ENCODE data around the gene ECD. TPM values are rescaled to one million over a fixed set of nuclear protein-coding genes. Genes with fewer than 3 reads are reported as not detected.
"Not testable (repeated sequence)": the region's sequence is repeated elsewhere in the genome, so short reads cannot be mapped to it uniquely, and the experiment has no call there.

The ECD gene
- total RNA-seq, 1 donor from 2014 or later = 23.5 TPM

DNA sequence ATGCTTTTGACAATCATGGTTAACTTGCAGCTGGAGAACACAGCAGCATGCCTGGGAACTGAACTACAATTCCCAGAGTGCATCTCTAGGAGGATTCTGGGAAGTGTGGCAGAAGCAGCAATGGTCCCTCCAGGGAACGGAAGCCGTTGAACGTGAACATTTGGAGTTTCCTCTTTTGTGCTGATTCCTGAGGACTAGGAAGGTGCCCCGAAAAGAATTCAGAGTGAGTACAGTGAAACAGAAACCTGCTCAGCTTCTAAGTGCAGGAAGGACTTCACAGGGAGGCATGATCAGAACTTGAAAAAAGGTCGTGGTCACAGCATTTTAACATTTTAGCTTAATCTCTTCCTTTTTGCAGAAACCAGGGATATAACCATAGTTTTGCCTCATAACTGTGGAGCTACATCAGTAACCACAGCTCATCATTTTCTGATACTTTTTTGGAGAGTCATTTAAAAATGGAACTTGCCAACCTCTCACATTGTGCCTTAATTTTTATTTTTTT is 57.4 kb downstream of the ECD start, which contains the start of gene NUDT13:
NUDT13 (plus strand) TSS at position 111 of the 505 bp plus-strand sequence. CDS start 3,911 bp downstream, outside the sequence.
- H3K27ac ChIP-seq (ENCODE audit: low read depth, low read length) = peak within 1 kb of the TSS; percentile 88
- no peaks in the 10 kb centered on the region for H3K9me3 ChIP-seq (ENCODE audit: control insufficient read depth in 3 of 3, low read length in 3 of 3)
- H3K27me3 ChIP-seq (ENCODE audit: control insufficient read depth in 3 of 3, insufficient read depth in 3 of 3, low read length in 3 of 3) = no peaks in the 10 kb centered on the region
- peaks cover 0 to 6% (median 0%) of the 10 kb centered on the region in 3 donors for H3K36me3 ChIP-seq (ENCODE audit: control insufficient read depth in 3 of 3, insufficient read depth in 3 of 3, low read length in 3 of 3)
- H3K4me3 ChIP-seq (ENCODE audit: low read length in 3 of 3) = peak within 1 kb of the TSS; percentile 71 to 97 (median 84)
- peaks cover 0 to 3% (median 2%) of the 10 kb centered on the region in 3 donors for H3K4me1 ChIP-seq (ENCODE audit: control insufficient read depth in 3 of 3, insufficient read depth in 3 of 3, low read length in 3 of 3)
- H3K9ac ChIP-seq (ENCODE audit: low read depth in 1 of 3, low read length in 3 of 3) = peak within 1 kb of the TSS; percentile 80 to 86 (median 83)

DNA sequence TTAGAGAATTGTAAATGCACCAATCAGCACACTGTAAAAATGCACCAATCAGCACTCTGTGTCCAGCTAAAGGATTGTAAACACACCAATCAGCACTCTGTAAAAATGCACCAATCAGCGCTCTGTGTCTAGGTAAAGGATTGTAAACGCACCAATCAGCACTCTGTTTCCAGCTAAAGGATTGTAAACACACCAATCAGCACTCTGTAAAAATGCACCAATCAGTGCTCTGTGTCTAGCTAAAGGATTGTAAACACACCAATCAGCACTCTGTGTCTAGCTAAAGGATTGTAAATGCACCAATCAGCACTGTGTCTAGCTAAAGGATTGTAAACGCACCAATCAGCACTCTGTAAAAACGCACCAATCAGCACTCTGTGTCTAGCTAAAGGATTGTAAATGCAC is 58.6 kb downstream of the ECD start:
- not testable (repeated sequence) for H3K36me3 ChIP-seq (ENCODE audit: control insufficient read depth in 3 of 3, insufficient read depth in 3 of 3, low read length in 3 of 3); H3K4me1 ChIP-seq (ENCODE audit: control insufficient read depth in 3 of 3, insufficient read depth in 3 of 3, low read length in 3 of 3); H3K27ac ChIP-seq (ENCODE audit: low read depth, low read length); H3K27me3 ChIP-seq (ENCODE audit: control insufficient read depth in 3 of 3, insufficient read depth in 3 of 3, low read length in 3 of 3); H3K9me3 ChIP-seq (ENCODE audit: control insufficient read depth in 3 of 3, low read length in 3 of 3); H3K4me3 ChIP-seq (ENCODE audit: low read length in 3 of 3); H3K9ac ChIP-seq (ENCODE audit: low read depth in 1 of 3, low read length in 3 of 3)

DNA sequence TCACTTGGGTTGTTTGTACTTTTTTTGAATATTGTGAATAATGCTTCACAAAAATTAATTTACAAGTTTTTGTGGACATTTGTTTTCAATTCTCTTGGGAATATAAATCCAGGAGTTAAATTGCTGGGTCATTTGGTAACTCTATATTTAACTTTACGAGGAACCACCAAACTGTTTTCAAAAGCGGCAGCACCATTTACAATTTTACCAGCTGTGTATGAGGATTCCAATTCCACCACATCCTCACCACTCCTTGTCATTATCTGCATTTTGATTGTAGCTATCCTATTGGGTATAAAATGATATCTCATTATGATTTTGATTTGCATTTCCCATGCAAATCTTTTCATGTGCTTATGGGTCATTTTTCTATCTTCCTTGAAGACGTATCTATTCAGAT is 61.5 kb downstream of the ECD start:
- no peaks in the 10 kb centered on the region for H3K9me3 ChIP-seq (ENCODE audit: control insufficient read depth in 3 of 3, low read length in 3 of 3)
- H3K36me3 ChIP-seq (ENCODE audit: control insufficient read depth in 3 of 3, insufficient read depth in 3 of 3, low read length in 3 of 3) = peaks cover 0 to 6% (median 0%) of the 10 kb centered on the region in 3 donors
- no peak overlapping the region for H3K27ac ChIP-seq (ENCODE audit: low read depth, low read length)
- H3K4me3 ChIP-seq (ENCODE audit: low read length in 3 of 3) = no peak overlapping the region
- H3K27me3 ChIP-seq (ENCODE audit: control insufficient read depth in 3 of 3, insufficient read depth in 3 of 3, low read length in 3 of 3) = no peaks in the 10 kb centered on the region
- no peak overlapping the region for H3K9ac ChIP-seq (ENCODE audit: low read depth in 1 of 3, low read length in 3 of 3)
- H3K4me1 ChIP-seq (ENCODE audit: control insufficient read depth in 3 of 3, insufficient read depth in 3 of 3, low read length in 3 of 3) = no peaks in the 10 kb centered on the region

DNA sequence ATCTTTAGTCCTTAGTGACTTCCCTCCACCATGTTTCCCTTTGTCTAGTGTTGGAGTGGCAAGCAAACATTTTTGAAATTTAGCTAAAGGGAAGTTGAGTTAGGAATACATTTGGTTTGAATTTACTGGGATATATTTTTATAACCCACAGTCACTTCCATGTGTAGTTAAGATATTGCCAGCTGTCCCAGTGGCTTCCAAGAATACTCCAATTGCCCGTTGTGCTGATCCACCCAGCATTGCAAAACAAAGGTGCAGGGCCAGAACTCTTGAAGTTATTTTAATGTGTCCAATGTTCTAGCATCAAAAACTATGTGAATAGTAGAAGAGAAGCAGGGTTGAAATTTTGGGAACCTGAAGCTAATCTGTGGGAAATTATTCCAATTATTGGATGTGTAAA is 68.7 kb downstream of the ECD start:
- peaks cover 8 to 24% (median 21%) of the 10 kb centered on the region in 3 donors for H3K4me1 ChIP-seq (ENCODE audit: control insufficient read depth in 3 of 3, insufficient read depth in 3 of 3, low read length in 3 of 3)
- no peaks in the 10 kb centered on the region for H3K27me3 ChIP-seq (ENCODE audit: control insufficient read depth in 3 of 3, insufficient read depth in 3 of 3, low read length in 3 of 3)
- no peaks in the 10 kb centered on the region for H3K9me3 ChIP-seq (ENCODE audit: control insufficient read depth in 3 of 3, low read length in 3 of 3)
- H3K4me3 ChIP-seq (ENCODE audit: low read length in 3 of 3) = no peak overlapping the region
- H3K9ac ChIP-seq (ENCODE audit: low read depth in 1 of 3, low read length in 3 of 3) = peak overlapping the region in 1 of 3 donors; percentile 63
- H3K36me3 ChIP-seq (ENCODE audit: control insufficient read depth in 3 of 3, insufficient read depth in 3 of 3, low read length in 3 of 3) = no peaks in the 10 kb centered on the region
- H3K27ac ChIP-seq (ENCODE audit: low read depth, low read length) = peak overlapping the region; percentile 82

DNA sequence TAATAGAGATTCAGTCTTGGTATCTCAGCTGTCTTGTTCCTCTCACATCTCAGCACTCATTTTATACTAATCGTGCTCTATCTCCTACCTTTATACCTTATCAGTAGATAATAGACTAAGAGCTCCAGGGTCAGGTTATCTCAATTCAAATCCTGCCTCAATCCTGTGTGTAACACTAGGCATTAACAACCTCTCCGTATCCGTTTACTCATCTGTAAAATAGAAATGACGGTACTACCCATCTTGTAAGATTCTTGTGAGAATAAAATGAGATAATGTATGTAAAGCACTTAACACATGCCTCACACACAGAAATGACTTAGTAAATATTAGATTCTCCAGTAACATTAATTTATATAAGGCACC is 70.5 kb downstream of the ECD start:
- Histone ChIP-seq H3K4me3 (ENCODE audit: low read length in 3 of 3) (peak overlapping the region; percentile 45 to 97 (median 71)), H3K36me3 (ENCODE audit: control insufficient read depth in 3 of 3, insufficient read depth in 3 of 3, low read length in 3 of 3) (no peaks in the 10 kb centered on the region), H3K27me3 (ENCODE audit: control insufficient read depth in 3 of 3, insufficient read depth in 3 of 3, low read length in 3 of 3) (no peaks in the 10 kb centered on the region), H3K4me1 (ENCODE audit: control insufficient read depth in 3 of 3, insufficient read depth in 3 of 3, low read length in 3 of 3) (peaks cover 8 to 26% (median 22%) of the 10 kb centered on the region in 3 donors), H3K27ac (ENCODE audit: low read depth, low read length) (peak overlapping the region; percentile 98), H3K9ac (ENCODE audit: low read depth in 1 of 3, low read length in 3 of 3) (peak overlapping the region; percentile 67 to 99 (median 79)), H3K9me3 (ENCODE audit: control insufficient read depth in 3 of 3, low read length in 3 of 3) (no peaks in the 10 kb centered on the region)

DNA sequence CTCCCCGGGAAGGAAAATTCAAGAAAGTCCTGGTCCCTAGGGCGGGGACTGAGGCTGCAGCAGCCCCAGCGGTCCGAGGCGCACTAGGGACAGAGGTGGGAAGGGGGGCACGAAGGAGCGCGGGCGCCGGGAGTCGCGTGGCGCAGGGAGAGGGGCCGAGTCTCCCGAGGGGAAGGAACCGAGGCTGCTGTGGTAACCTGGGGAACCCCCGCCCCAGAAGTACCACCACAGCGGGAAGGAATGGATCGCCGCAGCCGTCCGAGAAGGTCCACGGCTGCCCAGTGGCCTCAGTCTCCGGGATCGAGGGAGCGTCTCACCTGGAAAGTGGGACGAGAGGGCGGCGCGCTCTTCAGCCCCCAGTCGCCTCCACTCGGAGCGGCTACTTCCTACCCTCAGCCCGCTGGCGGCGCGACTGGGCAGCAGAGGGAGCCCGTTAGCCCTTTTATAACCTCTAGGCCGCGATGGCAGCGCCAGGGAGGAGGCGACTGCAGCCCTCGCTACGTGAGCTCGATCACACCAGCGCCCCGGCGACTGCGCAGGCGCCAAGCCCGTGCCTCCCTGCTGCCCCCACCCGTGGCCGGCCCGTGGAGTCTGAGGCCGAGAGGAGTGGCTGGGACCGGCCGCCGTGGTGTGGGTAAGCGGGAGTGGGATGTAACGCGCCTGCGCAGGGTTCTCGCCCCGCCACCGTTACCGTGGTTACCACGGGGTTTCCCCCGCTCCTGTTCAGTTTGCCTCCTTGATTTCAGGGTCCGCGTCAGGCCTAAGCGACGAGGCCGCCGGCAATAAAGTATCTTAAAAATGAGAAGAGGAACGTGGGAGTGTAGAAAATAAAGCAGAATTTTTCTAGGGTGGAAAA is 71.1 kb downstream of the ECD start, which contains the start of gene P4HA1:
P4HA1 (minus strand) TSS at position 418 of the 856 bp plus-strand sequence. CDS start 21,983 bp downstream, outside the sequence.
- Histone ChIP-seq H3K9ac (ENCODE audit: low read depth in 1 of 3, low read length in 3 of 3) (peak within 1 kb of the TSS; percentile 96 to 99 (median 98)), H3K9me3 (ENCODE audit: control insufficient read depth in 3 of 3, low read length in 3 of 3) (no peaks in the 10 kb centered on the region), H3K36me3 (ENCODE audit: control insufficient read depth in 3 of 3, insufficient read depth in 3 of 3, low read length in 3 of 3) (no peaks in the 10 kb centered on the region), H3K4me1 (ENCODE audit: control insufficient read depth in 3 of 3, insufficient read depth in 3 of 3, low read length in 3 of 3) (peaks cover 11 to 26% (median 22%) of the 10 kb centered on the region in 3 donors), H3K27me3 (ENCODE audit: control insufficient read depth in 3 of 3, insufficient read depth in 3 of 3, low read length in 3 of 3) (no peaks in the 10 kb centered on the region), H3K4me3 (ENCODE audit: low read length in 3 of 3) (peak within 1 kb of the TSS; percentile 85 to 97 (median 97)), H3K27ac (ENCODE audit: low read depth, low read length) (peak within 1 kb of the TSS; percentile 98)

DNA sequence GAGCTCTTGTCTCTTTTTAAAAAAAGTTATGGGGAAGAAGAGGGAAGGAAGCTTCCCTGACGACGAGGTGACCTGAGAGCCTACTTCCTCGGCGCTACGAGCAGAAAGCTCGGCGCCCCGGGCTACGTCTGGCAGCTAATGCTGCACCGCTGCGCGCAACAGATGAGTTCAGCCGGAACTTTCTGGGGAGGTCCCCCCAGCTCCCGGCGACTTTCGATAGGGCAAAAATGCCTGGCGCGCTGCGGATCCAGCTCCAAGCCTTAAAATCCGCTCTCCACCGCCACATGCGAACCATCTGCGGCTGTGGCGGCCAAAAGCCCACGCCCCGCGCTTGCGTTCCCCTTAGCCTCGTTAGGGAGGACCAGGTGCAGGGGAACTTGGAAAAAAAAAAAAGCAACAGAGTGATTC is 71.8 kb downstream of the ECD start:
- Histone ChIP-seq H3K27me3 (ENCODE audit: control insufficient read depth in 3 of 3, insufficient read depth in 3 of 3, low read length in 3 of 3) (no peaks in the 10 kb centered on the region), H3K4me1 (ENCODE audit: control insufficient read depth in 3 of 3, insufficient read depth in 3 of 3, low read length in 3 of 3) (peaks cover 15 to 26% (median 22%) of the 10 kb centered on the region in 3 donors), H3K9me3 (ENCODE audit: control insufficient read depth in 3 of 3, low read length in 3 of 3) (no peaks in the 10 kb centered on the region), H3K27ac (ENCODE audit: low read depth, low read length) (peak overlapping the region; percentile 98), H3K9ac (ENCODE audit: low read depth in 1 of 3, low read length in 3 of 3) (peak overlapping the region; percentile 96 to 99 (median 98)), H3K36me3 (ENCODE audit: control insufficient read depth in 3 of 3, insufficient read depth in 3 of 3, low read length in 3 of 3) (no peaks in the 10 kb centered on the region), H3K4me3 (ENCODE audit: low read length in 3 of 3) (peak overlapping the region; percentile 85 to 97 (median 97))

DNA sequence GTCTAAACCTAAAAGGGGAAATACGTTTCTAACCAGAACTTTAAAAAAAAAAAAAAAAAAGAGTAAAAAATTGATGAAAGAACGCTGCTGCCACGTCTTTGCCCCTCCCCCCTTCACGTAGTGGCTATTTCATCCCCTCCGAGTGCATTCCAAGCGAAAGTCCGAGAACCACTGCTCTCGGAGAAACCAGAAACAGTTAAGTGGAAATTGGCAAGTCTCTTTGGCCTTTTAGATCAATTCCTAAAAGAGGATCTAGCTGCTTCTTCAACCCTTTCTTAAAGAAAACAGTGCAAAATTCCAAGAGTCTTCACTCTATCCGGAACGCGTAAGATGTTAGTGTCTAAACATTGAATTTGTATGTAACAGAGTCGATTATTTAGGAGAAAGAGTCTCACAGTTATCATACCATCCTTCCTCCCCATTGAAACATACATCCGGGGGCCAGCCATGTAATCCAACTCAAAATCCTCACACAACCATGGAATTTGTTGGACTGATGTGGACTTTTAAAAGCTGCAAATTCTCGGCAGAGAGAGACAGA is 72.3 kb downstream of the ECD start:
- Histone ChIP-seq H3K9me3 (ENCODE audit: control insufficient read depth in 3 of 3, low read length in 3 of 3) (no peaks in the 10 kb centered on the region), H3K4me3 (ENCODE audit: low read length in 3 of 3) (peak overlapping the region; percentile 85 to 97 (median 97)), H3K36me3 (ENCODE audit: control insufficient read depth in 3 of 3, insufficient read depth in 3 of 3, low read length in 3 of 3) (no peaks in the 10 kb centered on the region), H3K27me3 (ENCODE audit: control insufficient read depth in 3 of 3, insufficient read depth in 3 of 3, low read length in 3 of 3) (no peaks in the 10 kb centered on the region), H3K27ac (ENCODE audit: low read depth, low read length) (peak overlapping the region; percentile 98), H3K9ac (ENCODE audit: low read depth in 1 of 3, low read length in 3 of 3) (peak overlapping the region; percentile 96 to 99 (median 98)), H3K4me1 (ENCODE audit: control insufficient read depth in 3 of 3, insufficient read depth in 3 of 3, low read length in 3 of 3) (peaks cover 15 to 26% (median 22%) of the 10 kb centered on the region in 3 donors)

DNA sequence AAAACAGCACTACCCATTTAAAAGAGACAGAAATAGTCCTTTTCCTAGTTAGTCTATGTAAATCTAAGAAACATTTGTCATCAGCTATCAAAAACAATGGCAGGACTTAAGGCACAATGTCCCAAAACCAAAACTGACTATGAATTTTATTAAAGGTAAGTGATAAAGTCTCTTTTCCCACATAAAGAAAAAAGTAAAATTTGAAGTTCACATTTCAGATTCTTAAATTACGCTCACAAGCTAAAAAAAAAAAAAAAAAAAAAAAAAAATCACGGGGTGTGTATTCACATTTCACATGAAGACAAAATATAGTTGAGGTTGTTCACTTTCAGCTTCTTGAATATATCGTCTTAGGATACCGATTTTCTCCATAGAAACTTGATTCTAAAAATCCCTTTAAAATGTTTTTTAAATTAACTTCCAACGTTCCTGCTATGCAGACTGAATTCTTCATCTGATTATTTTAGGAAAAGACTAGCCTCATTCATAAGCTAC is 72.8 kb downstream of the ECD start:
- H3K4me3 ChIP-seq (ENCODE audit: low read length in 3 of 3) = peak overlapping the region; percentile 85 to 97 (median 97)
- H3K4me1 ChIP-seq (ENCODE audit: control insufficient read depth in 3 of 3, insufficient read depth in 3 of 3, low read length in 3 of 3) = peaks cover 15 to 27% (median 22%) of the 10 kb centered on the region in 3 donors
- peak overlapping the region; percentile 96 to 99 (median 98) for H3K9ac ChIP-seq (ENCODE audit: low read depth in 1 of 3, low read length in 3 of 3)
- H3K9me3 ChIP-seq (ENCODE audit: control insufficient read depth in 3 of 3, low read length in 3 of 3) = no peaks in the 10 kb centered on the region
- no peaks in the 10 kb centered on the region for H3K27me3 ChIP-seq (ENCODE audit: control insufficient read depth in 3 of 3, insufficient read depth in 3 of 3, low read length in 3 of 3)
- H3K27ac ChIP-seq (ENCODE audit: low read depth, low read length) = peak overlapping the region; percentile 98
- H3K36me3 ChIP-seq (ENCODE audit: control insufficient read depth in 3 of 3, insufficient read depth in 3 of 3, low read length in 3 of 3) = no peaks in the 10 kb centered on the region
